ENCODE measurements around the gene XRCC1. TPM values are rescaled to one million over a fixed set of nuclear protein-coding genes. Genes with fewer than 3 reads are reported as not detected.

Gene XRCC1
- total RNA-seq, 4 donors from 2014 or later, result 8.0 to 147 (median 15.8) TPM

GRCh38 chr19:43595999-43596841 is 20.9 kb upstream of the XRCC1 start, which contains the start of the genes IRGQ and ZNF576:
Gene IRGQ (minus strand): TSS chr19:43596134. CDS start chr19:43595338, 796 bp downstream.
Gene ZNF576 (plus strand): TSS chr19:43596595. CDS start chr19:43597109, 514 bp downstream.
- intact Hi-C loops (cut with DNase I; ENCODE audit: low total_unique reads), result loop anchor here (10.0 kb wide), 1 partner anchor 61 kb away; the partner anchor contains the start of gene ZNF575
- TF ChIP-seq EP300 (IDR thresholded peaks at IDR 0.05; ENCODE audit: low read depth), result no peak
- TF ChIP-seq POLR2A (IDR thresholded peaks at IDR 0.05), result peak; percentile 93
- TF ChIP-seq, protein P1, sequence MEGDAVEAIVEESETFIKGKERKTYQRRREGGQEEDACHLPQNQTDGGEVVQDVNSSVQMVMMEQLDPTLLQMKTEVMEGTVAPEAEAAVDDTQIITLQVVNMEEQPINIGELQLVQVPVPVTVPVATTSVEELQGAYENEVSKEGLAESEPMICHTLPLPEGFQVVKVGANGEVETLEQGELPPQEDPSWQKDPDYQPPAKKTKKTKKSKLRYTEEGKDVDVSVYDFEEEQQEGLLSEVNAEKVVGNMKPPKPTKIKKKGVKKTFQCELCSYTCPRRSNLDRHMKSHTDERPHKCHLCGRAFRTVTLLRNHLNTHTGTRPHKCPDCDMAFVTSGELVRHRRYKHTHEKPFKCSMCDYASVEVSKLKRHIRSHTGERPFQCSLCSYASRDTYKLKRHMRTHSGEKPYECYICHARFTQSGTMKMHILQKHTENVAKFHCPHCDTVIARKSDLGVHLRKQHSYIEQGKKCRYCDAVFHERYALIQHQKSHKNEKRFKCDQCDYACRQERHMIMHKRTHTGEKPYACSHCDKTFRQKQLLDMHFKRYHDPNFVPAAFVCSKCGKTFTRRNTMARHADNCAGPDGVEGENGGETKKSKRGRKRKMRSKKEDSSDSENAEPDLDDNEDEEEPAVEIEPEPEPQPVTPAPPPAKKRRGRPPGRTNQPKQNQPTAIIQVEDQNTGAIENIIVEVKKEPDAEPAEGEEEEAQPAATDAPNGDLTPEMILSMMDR (IDR thresholded peaks at IDR 0.05), result peak in 2 of 5 experiments; percentile 12 to 19
- TF ChIP-seq POLR2AphosphoS5 (IDR thresholded peaks at IDR 0.05), result peak; percentile 96 to 97 (median 96)
- peaks cover 25 to 40% (median 31%) of the 10 kb centered on the region in 4 donors for H3K4me1 ChIP-seq
- peak within 1 kb of the TSS; percentile 50 to 88 (median 73) for H3K4me3 ChIP-seq
- peaks cover 0 to 20% (median 9%) of the 10 kb centered on the region in 4 donors for H3K36me3 ChIP-seq
- in situ Hi-C loops (cut with MboI; ENCODE audit: low pct_ligation_motif_present in 1 of 4, low pct_unique_long_range_greater_than_20kb in 1 of 4, low sequenced_read_pairs in 3 of 4), result no loop called here
- peak; percentile 100 for DNase-seq
- 1% methylated on average over 55 of the region's 60 CpGs; no CpG with 5 or more reads in 1 of the 2 donors for WGBS, 2 donors (ENCODE audit: low coverage in 1 of 2)
- H3K27ac ChIP-seq, result peak within 1 kb of the TSS; percentile 86 to 98 (median 96)
- no peaks in the 10 kb centered on the region for H3K27me3 ChIP-seq
- no peaks in the 10 kb centered on the region for H3K9me3 ChIP-seq

- intact Hi-C loops (cut with DNase I; ENCODE audit: low total_unique reads), result loop anchor here (10.0 kb wide), 1 partner anchor 61 kb away; the partner anchor contains the start of gene ZNF575
- Histone ChIP-seq H3K4me1 (peaks cover 25 to 40% (median 31%) of the 10 kb centered on the region in 4 donors), H3K27ac (peak overlapping the region; percentile 86 to 98 (median 96)), H3K4me3 (peak overlapping the region; percentile 44 to 88 (median 62)), H3K36me3 (peaks cover 0 to 20% (median 9%) of the 10 kb centered on the region in 4 donors), H3K27me3 (no peaks in the 10 kb centered on the region), H3K9me3 (no peaks in the 10 kb centered on the region)
- WGBS, 2 donors (ENCODE audit: low coverage in 1 of 2), result 1% methylated on average over 18 of the region's 18 CpGs; no CpG with 5 or more reads in 1 of the 2 donors
- no peak for TF ChIP-seq POLR2A (IDR thresholded peaks at IDR 0.05)
- TF ChIP-seq EP300 (IDR thresholded peaks at IDR 0.05; ENCODE audit: low read depth), result no peak
- no peak for TF ChIP-seq POLR2AphosphoS5 (IDR thresholded peaks at IDR 0.05)
- TF ChIP-seq, protein P1 (IDR thresholded peaks at IDR 0.05), result no peak
- peak; percentile 28 for DNase-seq
- in situ Hi-C loops (cut with MboI; ENCODE audit: low pct_ligation_motif_present in 1 of 4, low pct_unique_long_range_greater_than_20kb in 1 of 4, low sequenced_read_pairs in 3 of 4), result no loop called here
Observed at GRCh38 chr19:43595605-43595998, 20.3 kb upstream of the XRCC1 start.

DNA sequence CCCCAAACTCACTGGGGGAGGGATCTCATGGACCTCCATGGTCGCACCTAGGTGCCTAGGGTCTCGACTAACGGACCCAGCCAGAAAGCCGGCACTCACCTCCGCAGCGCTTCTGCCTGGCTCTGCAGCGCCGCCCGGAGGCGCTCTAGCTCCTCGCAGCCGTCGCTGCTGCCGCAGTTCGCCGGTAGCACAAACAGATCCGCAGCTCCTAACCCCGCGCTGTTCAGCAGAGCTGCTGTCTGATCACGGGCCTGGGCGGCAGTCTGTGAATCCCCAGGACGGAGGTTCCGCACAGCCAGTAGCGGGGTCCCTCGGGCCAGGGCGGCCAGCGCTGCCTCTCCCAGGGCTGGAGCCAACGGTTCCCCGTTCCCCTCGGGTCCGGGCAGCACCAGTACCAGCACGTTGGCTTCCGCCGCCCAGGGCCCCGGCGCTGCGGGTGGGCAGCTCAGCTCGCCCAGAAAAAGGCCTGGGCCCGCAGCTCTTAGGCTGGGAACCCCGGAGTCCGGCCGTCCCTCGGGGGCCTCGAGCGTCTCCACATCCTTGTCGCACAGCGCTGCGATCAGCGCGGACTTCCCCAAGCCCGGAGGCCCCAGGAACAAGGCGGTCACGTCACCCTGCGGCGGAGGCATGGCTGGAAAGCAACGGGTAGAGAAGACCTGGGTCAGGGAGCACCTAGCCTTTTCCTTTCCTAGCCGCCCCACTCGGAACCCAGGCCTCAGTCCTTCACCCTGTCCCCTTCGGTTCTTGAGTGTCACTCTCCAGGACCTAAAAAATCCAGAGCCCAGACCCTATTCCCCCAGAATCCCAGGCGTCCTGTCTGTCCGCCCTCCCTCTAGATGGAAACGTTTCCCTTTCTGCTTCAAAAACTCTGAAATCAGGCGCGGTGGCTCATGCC is 19.6 kb upstream of the XRCC1 start:
- Histone ChIP-seq H3K27me3 (no peaks in the 10 kb centered on the region), H3K4me1 (peaks cover 25 to 40% (median 31%) of the 10 kb centered on the region in 4 donors), H3K9me3 (no peaks in the 10 kb centered on the region), H3K27ac (peak overlapping the region; percentile 86 to 98 (median 96)), H3K36me3 (peaks cover 0 to 20% (median 9%) of the 10 kb centered on the region in 4 donors), H3K4me3 (peak overlapping the region; percentile 44 to 88 (median 62))
- intact Hi-C loops (cut with DNase I; ENCODE audit: low total_unique reads) (loop anchor here (10.0 kb wide), 1 partner anchor 60 kb away; the partner anchor contains the start of gene ZNF575), in situ Hi-C loops (cut with MboI; ENCODE audit: low pct_ligation_motif_present in 1 of 4, low pct_unique_long_range_greater_than_20kb in 1 of 4, low sequenced_read_pairs in 3 of 4) (no loop called here)
- 2% methylated on average over 43 of the region's 64 CpGs; no CpG with 5 or more reads in 1 of the 2 donors for WGBS, 2 donors (ENCODE audit: low coverage in 1 of 2)
- peak; percentile 62 for DNase-seq
- peak; percentile 26 for TF ChIP-seq POLR2A (IDR thresholded peaks at IDR 0.05)
- TF ChIP-seq, protein P1 (IDR thresholded peaks at IDR 0.05), result peak; percentile 57 to 86 (median 75)
- TF ChIP-seq POLR2AphosphoS5 (IDR thresholded peaks at IDR 0.05), result peak in 1 of 3 donors; percentile 7
- TF ChIP-seq EP300 (IDR thresholded peaks at IDR 0.05; ENCODE audit: low read depth), result no peak
